WTC11 (cell line): ENCODE results near the gene ITPR3. TPM values are rescaled to one million over a fixed set of nuclear protein-coding genes. Genes with fewer than 3 reads are reported as not detected.
A peak's percentile ranks its signal among the peaks of the same experiment; 100 is the strongest.

ENCODE experiments used
- ATF3 ChIP-seq: sonication (generic); formaldehyde crosslinking; conservative IDR thresholded peaks from 2 replicates; pipeline ENCODE4 v1.8.1; 2022; ENCODE audit warnings: mild to moderate bottlenecking, missing genetic modification reagents
- ATF6 ChIP-seq: sonication (generic); formaldehyde crosslinking; IDR thresholded peaks from 2 replicates; pipeline ENCODE4 v1.8.1; 2023; ENCODE audit warnings: mild to moderate bottlenecking, missing genetic modification reagents
- CREM ChIP-seq: sonication (generic); formaldehyde crosslinking; IDR thresholded peaks from 2 replicates; pipeline ENCODE4 v1.8.1; 2022; ENCODE audit warnings: mild to moderate bottlenecking, missing genetic modification reagents, moderate library complexity
- ERG ChIP-seq: fragments of 250-450 bp; sonication (Bioruptor Pico); IDR thresholded peaks from 2 replicates; pipeline ENCODE4 v1.8.0; 2021; ENCODE audit warnings: mild to moderate bottlenecking
- FOXK1 ChIP-seq: sonication (generic); formaldehyde crosslinking; IDR thresholded peaks from 2 replicates; pipeline ENCODE4 v1.8.0; 2022; ENCODE audit warnings: mild to moderate bottlenecking, moderate library complexity, missing genetic modification reagents
- GTF2I ChIP-seq: fragments of 250-450 bp; sonication (Bioruptor Pico); conservative IDR thresholded peaks from 2 replicates; pipeline ENCODE4 v1.4.0; 2021; ENCODE audit warnings: mild to moderate bottlenecking
- JAZF1 ChIP-seq: fragments of 250-450 bp; sonication (Bioruptor Pico); IDR thresholded peaks from 2 replicates; pipeline ENCODE4 v1.9.0; 2021; ENCODE audit warnings: moderate library complexity, mild to moderate bottlenecking, inconsistent platforms
- NR1H2 ChIP-seq: sonication (generic); formaldehyde crosslinking; IDR thresholded peaks from 2 replicates; pipeline ENCODE4 v1.9.0; 2021; ENCODE audit warnings: mild to moderate bottlenecking, moderate library complexity, missing genetic modification reagents
- PRDM15 ChIP-seq: sonication (generic); formaldehyde crosslinking; IDR thresholded peaks from 2 replicates; pipeline ENCODE4 v1.8.0; 2022; ENCODE audit warnings: missing genetic modification reagents
- PRRX2 ChIP-seq: fragments of 250-450 bp; sonication (Bioruptor Pico); IDR thresholded peaks from 2 replicates; pipeline ENCODE4 v1.8.0; 2021; ENCODE audit warnings: mild to moderate bottlenecking
- RELA ChIP-seq: sonication (generic); formaldehyde crosslinking; IDR thresholded peaks from 2 replicates; pipeline ENCODE4 v1.8.1; 2022; ENCODE audit warnings: missing genetic modification reagents, mild to moderate bottlenecking, borderline replicate concordance
- TEAD1 ChIP-seq: sonication (generic); formaldehyde crosslinking; IDR thresholded peaks from 2 replicates; pipeline ENCODE4 v1.8.0; 2022; ENCODE audit warnings: mild to moderate bottlenecking, missing genetic modification reagents
- TEAD4 ChIP-seq: sonication (generic); formaldehyde crosslinking; IDR thresholded peaks from 2 replicates; pipeline ENCODE4 v1.8.0; 2022; ENCODE audit warnings: mild to moderate bottlenecking, missing genetic modification reagents
- ZBTB43 ChIP-seq: sonication (generic); formaldehyde crosslinking; IDR thresholded peaks from 2 replicates; pipeline ENCODE4 v1.8.1; 2023; ENCODE audit warnings: mild to moderate bottlenecking, missing genetic modification reagents
- ZMAT4 ChIP-seq: fragments of 250-450 bp; sonication (Bioruptor Pico); IDR thresholded peaks from 2 replicates; pipeline ENCODE4 v1.9.0; 2021; ENCODE audit warnings: mild to moderate bottlenecking
- ZNF121 ChIP-seq: sonication (generic); formaldehyde crosslinking; IDR thresholded peaks from 2 replicates; pipeline ENCODE4 v1.8.0; 2023; ENCODE audit warnings: missing genetic modification reagents
- ZNF396 ChIP-seq: fragments of 250-450 bp; sonication (Bioruptor Pico); IDR thresholded peaks from 2 replicates; pipeline ENCODE4 v1.8.0; 2021; ENCODE audit warnings: mild to moderate bottlenecking, moderate library complexity, borderline replicate concordance
- ZNF425 ChIP-seq: fragments of 250-450 bp; sonication (Bioruptor Pico); conservative IDR thresholded peaks from 2 replicates; pipeline ENCODE4 v1.9.0; 2021; ENCODE audit warnings: mild to moderate bottlenecking
- ZNF512 ChIP-seq: sonication (generic); formaldehyde crosslinking; IDR thresholded peaks from 2 replicates; pipeline ENCODE4 v1.8.1; 2022; ENCODE audit warnings: missing genetic modification reagents, borderline replicate concordance
- ZNF532 ChIP-seq: fragments of 250-450 bp; sonication (Bioruptor Pico); IDR thresholded peaks from 2 replicates; pipeline ENCODE4 v1.9.0; 2021; ENCODE audit warnings: mild to moderate bottlenecking, borderline replicate concordance
- total RNA-seq: library from RNA; stranded (reverse); gene quantifications from 3 replicates; pipeline ENCODE4 v1.2.3, GENCODE V29; 2021

ITPR3 gene
- total RNA-seq, 1 experiment from 2014 or later: 47.3 TPM

GRCh38 chr6:33711140-33712129, 90.3 kb downstream of the ITPR3 start, which contains the start of gene UQCC2 (continued):
- TF ChIP-seq ZNF121 (no peak), PRDM15 (0 out of 2 replicates have a peak, but pooled peaks have one; percentile 13), PRRX2 (no peak), ATF6 (CRISPR knock-in tag) (no peak), ZNF532 (CRISPR knock-in tag) (no peak; the same call in 1 of the 2 replicates), ZNF512 (CRISPR knock-in tag) (no peak), RELA (CRISPR knock-in tag) (peak; percentile 88), ZNF425 (CRISPR knock-in tag) (no peak), ERG (CRISPR knock-in tag) (no peak), ZMAT4 (CRISPR knock-in tag) (no peak), NR1H2 (CRISPR knock-in tag) (no peak), ZBTB43 (CRISPR knock-in tag) (no peak), GTF2I (no peak), ATF3 (no peak), ZNF396 (no peak), TEAD1 (CRISPR knock-in tag) (peak; percentile 88), FOXK1 (CRISPR knock-in tag) (peak; percentile 37; the same call in 1 of the 2 replicates), CREM (CRISPR knock-in tag) (peak; percentile 77; the same call in 1 of the 2 replicates), JAZF1 (CRISPR knock-in tag) (no peak), TEAD4 (CRISPR knock-in tag) (no peak; the same call in 1 of the 2 replicates)
